ENCODE measurements around the gene COA5. TPM values are rescaled to one million over a fixed set of nuclear protein-coding genes. Genes with fewer than 3 reads are reported as not detected.

The COA5 gene
- total RNA-seq, 1 donor from 2014 or later: 26.3 TPM

- no peak for DNase-seq
Observed at GRCh38 chr2:98551316-98551715, 57.0 kb downstream of the COA5 start.

DNA sequence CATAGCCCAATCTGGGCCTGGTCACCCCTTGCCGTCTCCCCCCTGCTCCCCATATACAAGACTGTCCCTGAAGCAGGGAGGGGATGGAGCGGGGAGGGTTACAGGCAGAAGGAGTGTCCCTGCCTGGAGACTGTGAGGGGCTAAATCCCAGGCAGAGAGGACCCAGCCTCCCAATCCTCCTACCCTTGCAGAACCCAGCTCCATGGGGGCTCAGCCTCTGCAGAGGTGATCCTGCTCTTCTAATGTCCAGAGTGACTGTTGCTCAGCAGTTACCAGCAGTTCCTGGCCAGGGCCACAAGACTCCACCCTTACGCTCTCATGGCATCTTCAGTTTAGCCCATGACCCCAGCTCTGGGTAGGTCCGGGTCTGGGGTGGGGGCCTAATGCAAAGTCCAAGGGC lies 58.1 kb downstream of the COA5 start:
- DNase-seq: no peak

Other genes with a start within 250 kb of the COA5 start
- 22.3 TPM for gene INPP4A, start 163.7 kb downstream of the COA5 start, total RNA-seq
- gene UNC50, start 77 bp upstream of the COA5 start, total RNA-seq: 31.8 TPM
- gene MGAT4A, start 122.6 kb upstream of the COA5 start, total RNA-seq: 8.5 TPM

Data from skin of body (tissue), 2 donors.